B cell (primary cell): Measurements from ENCODE around the gene LDB3. TPM values are rescaled to one million over a fixed set of nuclear protein-coding genes. Genes with fewer than 3 reads are reported as not detected.

Source experiments
- ATAC-seq: fragments of 200-7000 bp; cut with Tn5 transposase; one replicate; pipeline ENCODE4 v1.10.0; 2021; ENCODE audit warnings: low read depth, mild to moderate bottlenecking, moderate number of reproducible peaks, moderate library complexity
- CTCF ChIA-PET: fragments of 350-600 bp; sonication (Branson Sonifier 250); formaldehyde crosslinking; loops from one replicate; lab custom pipeline; 2021; ENCODE audit warnings: antibody characterized with exemption, inconsistent platforms; lab: Charles Lee
- POLR2A ChIA-PET: fragments of 350-600 bp; sonication (Branson Sonifier 250); formaldehyde crosslinking; loops from one replicate; lab custom pipeline; 2021; ENCODE audit warnings: antibody characterized with exemption; lab: Charles Lee
- DNase-seq: peaks from one replicate; pipeline ENCODE4 v3.0.0; 2013
- H2AFZ ChIP-seq: 2 replicates; pipeline ENCODE4 v1.6.1; 2012; ENCODE audit warnings: mild to moderate bottlenecking, low read depth, low read length; ENCODE audit not compliant: insufficient read depth, poor library complexity, severe bottlenecking
- H3K27ac ChIP-seq, 2 donors: 1 replicate in 1 of 2; 2 replicates in 1 of 2; pipeline ENCODE4 v1.5.1; 2012 to 2013; ENCODE audit warnings: low read length in 2 of 2, mild to moderate bottlenecking in 2 of 2, moderate library complexity in 1 of 2
- H3K27me3 ChIP-seq, 4 experiments: fragments of 200-600 bp in 1 of 4; sonication (generic) in 1 of 4; replicated peaks in 1 of 4; 1 replicate in 2 of 4; 2 replicates in 2 of 4; pipeline versions ENCODE4 v1.6.1 to v1.7.0; 2013 to 2016; ENCODE audit warnings: low read length in 3 of 4, mild to moderate bottlenecking in 2 of 4, mixed read lengths in 1 of 4, moderate library complexity in 1 of 4; ENCODE audit not compliant: insufficient read depth in 4 of 4, control insufficient read depth in 3 of 4; ENCODE audit errors: control extremely low read depth in 1 of 4
- H3K36me3 ChIP-seq, 2 experiments: replicated peaks in 1 of 2; 1 replicate in 1 of 2; 2 replicates in 1 of 2; pipeline versions ENCODE4 v1.6.1 to v1.7.1; 2013; ENCODE audit warnings: low read length in 1 of 2; ENCODE audit not compliant: insufficient read depth in 2 of 2, control insufficient read depth in 1 of 2; ENCODE audit errors: control extremely low read depth in 1 of 2, extremely low read depth in 1 of 2
- H3K4me1 ChIP-seq, 2 donors: fragments of 200-600 bp in 1 of 2; sonication (generic) in 1 of 2; 1 replicate in 1 of 2; 2 replicates in 1 of 2; pipeline versions ENCODE4 v1.5.1 to v1.6.1; 2013 to 2017; ENCODE audit warnings: low read length in 2 of 2; ENCODE audit not compliant: control insufficient read depth in 2 of 2, insufficient read depth in 2 of 2
- H3K4me2 ChIP-seq: replicated peaks from 2 replicates; pipeline ENCODE3; 2012; ENCODE audit warnings: mild to moderate bottlenecking, low read depth, low read length; ENCODE audit not compliant: poor library complexity, severe bottlenecking
- H3K4me3 ChIP-seq, 5 experiments: fragments of 200-600 bp in 1 of 5; sonication (generic) in 1 of 5; 1 replicate in 3 of 5; 2 replicates in 2 of 5; pipeline versions ENCODE4 v1.5.1 to v1.7.0; 2011 to 2016; ENCODE audit warnings: low read length in 4 of 5, mild to moderate bottlenecking in 4 of 5, low read depth in 2 of 5, control low read depth in 1 of 5, moderate library complexity in 1 of 5; ENCODE audit not compliant: insufficient read depth in 1 of 5; ENCODE audit errors: control extremely low read depth in 1 of 5, extremely low read depth in 1 of 5
- H3K79me2 ChIP-seq: fragments of 200-600 bp; sonication (generic); one replicate; pipeline ENCODE4 v1.6.0; 2016; ENCODE audit warnings: low read length; ENCODE audit not compliant: control insufficient read depth, insufficient read depth
- H3K9ac ChIP-seq: fragments of 200-600 bp; sonication (generic); 2 replicates; pipeline ENCODE4 v1.6.1; 2017; ENCODE audit warnings: mild to moderate bottlenecking, low read length, moderate library complexity
- H3K9me3 ChIP-seq, 3 donors: one replicate each; pipeline versions ENCODE4 v1.6.1 to v1.7.1; 2013; ENCODE audit warnings: low read length in 2 of 3; ENCODE audit not compliant: control insufficient read depth in 2 of 3, insufficient read depth in 1 of 3; ENCODE audit errors: control extremely low read depth in 1 of 3
- H4K20me1 ChIP-seq: 2 replicates; pipeline ENCODE4 v1.6.0; 2012; ENCODE audit warnings: mild to moderate bottlenecking, low read length; ENCODE audit not compliant: insufficient read depth, control insufficient read depth, poor library complexity, severe bottlenecking
- H3K27ac Mint-ChIP-seq: one replicate; pipeline ENCODE4 v1.8.0; 2021; ENCODE audit warnings: mixed read lengths
- H3K27me3 Mint-ChIP-seq: one replicate; pipeline ENCODE4 v1.8.0; 2021; ENCODE audit warnings: mixed read lengths
- H3K4me1 Mint-ChIP-seq: one replicate; pipeline ENCODE4 v1.8.0; 2021; ENCODE audit warnings: mixed read lengths
- H3K4me3 Mint-ChIP-seq: one replicate; pipeline ENCODE4 v1.8.0; 2021; ENCODE audit warnings: mixed read lengths
- H3K9me3 Mint-ChIP-seq: one replicate; pipeline ENCODE4 v1.8.0; 2022; ENCODE audit warnings: mixed read lengths; ENCODE audit not compliant: insufficient read depth
- EZH2 ChIP-seq: IDR thresholded peaks from 2 replicates; pipeline ENCODE4 v1.6.1; 2012; ENCODE audit warnings: borderline replicate concordance, low read depth, mild to moderate bottlenecking, moderate library complexity, low read length; ENCODE audit not compliant: insufficient read depth, poor library complexity, severe bottlenecking
- WGBS: methylation state at CpG from one replicate; pipeline ENCODE4 v1.1.5; 2013; ENCODE audit warnings: missing lambda C conversion rate; ENCODE audit not compliant: insufficient coverage; 5-methylcytosine and 5-hydroxymethylcytosine counted together
- intact Hi-C: fragments of 100-400 bp; cut with micrococcal nuclease; formaldehyde crosslinking; loops from one replicate; pipeline ENCODE4 v1.10.0; 2022
- polyA plus RNA-seq: library from polyadenylated mRNA; depleted of rRNA; stranded (reverse); fragments of >200 nt; gene quantifications from 2 replicates; pipeline ENCODE4 v1.2.3, GENCODE V29; 2012
- total RNA-seq, 2 donors: library from RNA; stranded (reverse); fragments of 120-200 nt in 1 of 2; gene quantifications; 1 replicate in 1 of 2; 2 replicates in 1 of 2; pipeline versions ENCODE4 v1.2.3 to v1.2.4, GENCODE V29; 2013 to 2022
- TF ChIP-seq, protein P1 (sequence below): fragments of 200-600 bp; IDR thresholded peaks from one replicate; pipeline ENCODE4 v1.8.0; 2022; ENCODE audit warnings: antibody characterized with exemption, mild to moderate bottlenecking

Gene LDB3
- total and polyA plus RNA-seq, 2 donors (not counting 1 experiment from before 2014, with no cell fraction given), result 0.01 to 0.07 TPM

DNA sequence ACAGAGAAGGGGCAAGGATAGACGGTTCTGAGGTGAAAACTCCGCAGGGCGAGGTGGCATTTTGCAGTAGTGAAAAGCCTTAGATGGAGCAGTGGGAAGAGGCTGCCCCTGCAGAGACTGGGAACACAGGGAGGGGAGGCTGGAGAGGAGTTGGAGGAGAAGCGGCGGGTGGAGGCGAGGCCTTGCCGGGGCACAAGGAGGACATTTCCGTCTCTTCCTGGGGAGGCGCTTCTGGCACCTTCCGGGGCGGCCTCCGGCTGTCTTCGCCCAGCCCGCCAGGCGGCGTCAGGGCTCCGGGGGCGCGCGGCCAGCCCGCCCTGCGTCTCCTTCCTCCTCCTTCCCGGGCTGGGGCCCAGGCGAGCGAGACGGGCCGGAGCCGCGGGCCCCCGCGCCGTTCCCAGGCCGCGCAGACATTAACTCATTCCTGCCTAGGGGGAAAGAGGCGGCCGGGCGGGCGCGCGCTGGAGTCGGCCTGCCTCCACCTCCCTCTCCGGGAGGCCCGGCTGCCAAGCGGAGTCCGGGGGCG is 42.7 kb downstream of the LDB3 start:
- Mint-ChIP-seq H3K27me3 (no peaks in the 10 kb centered on the region), H3K4me1 (peaks cover 11% of the 10 kb centered on the region)
- 6% methylated on average over 43 of the region's 46 CpGs for WGBS

More for the DNA sequence above, 42.7 kb downstream of the LDB3 start:
- Histone ChIP-seq H3K4me1 (peaks cover 9 to 14% of the 10 kb centered on the region in 2 donors), H3K9me3 (peaks cover 0 to 9% (median 0%) of the 10 kb centered on the region in 3 donors), H4K20me1 (no peaks in the 10 kb centered on the region), H3K36me3 (no peaks in the 10 kb centered on the region), H3K9ac (peak overlapping the region; percentile 72), H3K4me2 (peak overlapping the region; percentile 82), H3K4me3 (peak overlapping the region; percentile 2 to 83 (median 69)), H3K27ac (peak overlapping the region; percentile 73 to 88), H3K27me3 (peaks cover 0 to 2% (median 0%) of the 10 kb centered on the region in 4 experiments), H2AFZ (peak overlapping the region; percentile 100), H3K79me2 (no peaks in the 10 kb centered on the region)
- CTCF ChIA-PET, result interaction anchor here (1.6 to 1.9 kb wide), 2 partner anchors 45 to 188 kb away, joined by 4 to 12 read pairs; partner anchors contain the start of gene BMPR1A
- ATAC-seq (peak; percentile 86), DNase-seq (peak; percentile 89)
- peak overlapping the region; percentile 91 for H3K4me3 Mint-ChIP-seq
- no peaks in the 10 kb centered on the region for H3K9me3 Mint-ChIP-seq
- peak overlapping the region; percentile 96 for H3K27ac Mint-ChIP-seq
- no peak for TF ChIP-seq EZH2
- TF ChIP-seq, protein P1, sequence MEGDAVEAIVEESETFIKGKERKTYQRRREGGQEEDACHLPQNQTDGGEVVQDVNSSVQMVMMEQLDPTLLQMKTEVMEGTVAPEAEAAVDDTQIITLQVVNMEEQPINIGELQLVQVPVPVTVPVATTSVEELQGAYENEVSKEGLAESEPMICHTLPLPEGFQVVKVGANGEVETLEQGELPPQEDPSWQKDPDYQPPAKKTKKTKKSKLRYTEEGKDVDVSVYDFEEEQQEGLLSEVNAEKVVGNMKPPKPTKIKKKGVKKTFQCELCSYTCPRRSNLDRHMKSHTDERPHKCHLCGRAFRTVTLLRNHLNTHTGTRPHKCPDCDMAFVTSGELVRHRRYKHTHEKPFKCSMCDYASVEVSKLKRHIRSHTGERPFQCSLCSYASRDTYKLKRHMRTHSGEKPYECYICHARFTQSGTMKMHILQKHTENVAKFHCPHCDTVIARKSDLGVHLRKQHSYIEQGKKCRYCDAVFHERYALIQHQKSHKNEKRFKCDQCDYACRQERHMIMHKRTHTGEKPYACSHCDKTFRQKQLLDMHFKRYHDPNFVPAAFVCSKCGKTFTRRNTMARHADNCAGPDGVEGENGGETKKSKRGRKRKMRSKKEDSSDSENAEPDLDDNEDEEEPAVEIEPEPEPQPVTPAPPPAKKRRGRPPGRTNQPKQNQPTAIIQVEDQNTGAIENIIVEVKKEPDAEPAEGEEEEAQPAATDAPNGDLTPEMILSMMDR, result peak; percentile 82
- intact Hi-C loops, result loop anchor here (1.0 to 2.0 kb wide), 5 partner anchors 45 to 255 kb away; partner anchors contain the start of genes BMPR1A and WAPL
- POLR2A ChIA-PET, result no interaction called here
